Measurements from ENCODE around the gene SUN1. TPM values are rescaled to one million over a fixed set of nuclear protein-coding genes. Genes with fewer than 3 reads are reported as not detected.
A peak's percentile ranks its signal among the peaks of the same experiment; 100 is the strongest.

Gene SUN1
- polyA plus RNA-seq, 1 of the 3 experiments (the other 2 are of a cell fraction), result 369 TPM

DNA sequence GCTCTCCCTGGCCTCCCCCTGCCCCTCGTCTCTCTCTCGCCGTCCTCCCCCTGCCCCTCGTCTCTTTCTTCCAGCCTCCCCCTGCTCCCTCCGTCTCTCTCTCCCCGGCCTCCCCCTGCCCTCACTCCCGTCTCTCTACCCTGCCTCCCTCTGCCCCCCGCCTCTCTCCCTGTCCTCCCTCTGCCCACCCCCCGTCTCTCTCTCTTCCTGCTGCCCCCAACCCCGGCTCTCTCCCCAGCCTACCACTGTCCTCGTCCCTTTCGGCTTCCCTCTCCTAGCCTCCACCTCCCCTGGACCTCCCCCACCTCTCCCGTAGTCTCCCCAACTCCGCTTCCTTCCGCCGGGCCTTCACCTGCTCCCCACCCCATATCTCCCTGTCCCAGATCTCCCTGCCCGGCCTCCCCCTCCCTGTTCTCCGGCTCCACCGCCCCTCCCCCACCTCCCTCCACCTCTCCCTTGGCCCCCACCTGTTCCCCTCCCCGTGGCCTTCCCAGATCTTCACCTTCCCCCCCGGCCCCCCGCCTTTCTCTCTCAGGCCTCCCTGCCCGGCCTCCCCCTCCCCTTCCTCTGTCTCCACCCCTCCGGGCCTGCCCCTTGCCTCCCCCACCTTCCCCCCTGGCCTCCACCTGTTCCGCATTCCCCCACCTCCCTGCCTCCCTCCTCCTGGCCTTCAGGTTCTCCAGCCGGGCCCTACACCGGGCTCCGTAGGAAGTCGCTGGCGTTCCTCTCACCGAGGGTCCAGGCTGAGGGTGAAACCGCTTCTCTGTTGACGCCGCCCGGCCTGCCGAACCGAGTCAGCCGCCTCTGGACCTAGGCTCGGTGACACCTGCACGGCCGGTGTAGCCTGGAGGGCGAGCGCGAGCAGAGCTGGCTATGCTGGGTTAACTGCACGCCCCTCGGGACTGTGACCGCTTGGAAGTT is 45.3 kb downstream of the SUN1 start:
- CTCF ChIA-PET, result interaction anchor here (2.3 kb wide), 1 partner anchor 91 kb away, joined by 7 read pairs; no protein-coding TSS in a partner anchor
- H3K27me3 ChIP-seq (ENCODE audit: insufficient read depth), result no peaks in the 10 kb centered on the region
- H3K4me1 ChIP-seq (ENCODE audit: control insufficient read depth in 1 of 2, insufficient read depth in 2 of 2, low read depth in 1 of 2, low read length in 1 of 2), result peaks cover 11 to 29% of the 10 kb centered on the region in 2 experiments; a peak in 2 of 4 replicates
- peaks cover 57% of the 10 kb centered on the region for H3K79me2 ChIP-seq (ENCODE audit: insufficient read depth)
- no peaks in the 10 kb centered on the region for H3K9me2 ChIP-seq
- DNase-seq, result peak; percentile 68
- H3K4me2 ChIP-seq, result peak overlapping the region; percentile 98
- peak overlapping the region; percentile 86 for H3K9ac ChIP-seq
- no peak overlapping the region for H2AFZ ChIP-seq (ENCODE audit: low read depth)
- peaks cover 29 to 39% of the 10 kb centered on the region in 2 experiments for H3K36me3 ChIP-seq (replicated peaks in 1 of 2; ENCODE audit: control insufficient read depth in 1 of 2, insufficient read depth in 2 of 2, low read length in 1 of 2)
- peaks cover 47% of the 10 kb centered on the region for H4K20me1 ChIP-seq (ENCODE audit: insufficient read depth)
- POLR2A ChIA-PET, result interaction anchor here (0.6 to 1.4 kb wide), 5 partner anchors 23 to 726 kb away, joined by 3 to 4 read pairs (median 3); no protein-coding TSS in a partner anchor
- 8% methylated on average over 47 of the region's 47 CpGs for WGBS (ENCODE audit: low lambda C conversion rate)
- peak overlapping the region; percentile 57 to 89 for H3K4me3 ChIP-seq (ENCODE audit: low read depth in 2 of 2, low read length in 1 of 2)
- H3K27ac ChIP-seq (ENCODE audit: low read depth in 2 of 2, low read length in 1 of 2), result peak overlapping the region; percentile 58 to 87; a peak in 3 of 4 replicates
- H3F3A ChIP-seq (replicated peaks; ENCODE audit: insufficient read depth), result peaks cover 31% of the 10 kb centered on the region
- TF ChIP-seq MXI1 (IDR thresholded peaks at IDR 0.05; ENCODE audit: low read depth, low read length) (no peak), POLR2AphosphoS5 (IDR thresholded peaks at IDR 0.05; ENCODE audit: low read depth, low read length) (no peak), FOXJ3 (CRISPR knock-in tag; IDR thresholded peaks at IDR 0.05) (no peak), EP300 (IDR thresholded peaks at IDR 0.05; ENCODE audit: borderline replicate concordance in 1 of 2, low read depth in 1 of 2, low read length in 1 of 2) (no peak)
- no peaks in the 10 kb centered on the region for H3K9me3 ChIP-seq

DNA sequence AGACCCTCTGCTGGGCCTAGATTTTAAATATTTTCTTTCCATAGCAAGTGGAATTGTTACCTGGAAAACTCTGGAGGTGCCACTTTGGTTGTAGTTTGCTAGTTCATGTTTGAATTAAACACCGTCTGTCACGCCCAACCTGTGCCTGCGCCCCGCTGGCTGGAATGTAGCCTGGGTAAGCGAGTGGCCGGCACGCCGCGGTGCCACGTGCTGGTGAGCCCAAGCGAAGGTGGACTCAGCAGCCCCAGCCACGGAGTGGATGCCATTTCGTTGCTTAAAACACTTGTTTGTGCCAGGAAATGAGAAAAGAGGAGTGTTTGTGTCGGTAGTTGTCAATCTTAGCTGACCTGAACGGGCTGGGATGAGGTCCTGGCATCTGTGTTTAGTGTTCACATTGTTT is 46.8 kb downstream of the SUN1 start:
- H4K20me1 ChIP-seq (ENCODE audit: insufficient read depth), result peaks cover 62% of the 10 kb centered on the region
- TF ChIP-seq, protein P1, sequence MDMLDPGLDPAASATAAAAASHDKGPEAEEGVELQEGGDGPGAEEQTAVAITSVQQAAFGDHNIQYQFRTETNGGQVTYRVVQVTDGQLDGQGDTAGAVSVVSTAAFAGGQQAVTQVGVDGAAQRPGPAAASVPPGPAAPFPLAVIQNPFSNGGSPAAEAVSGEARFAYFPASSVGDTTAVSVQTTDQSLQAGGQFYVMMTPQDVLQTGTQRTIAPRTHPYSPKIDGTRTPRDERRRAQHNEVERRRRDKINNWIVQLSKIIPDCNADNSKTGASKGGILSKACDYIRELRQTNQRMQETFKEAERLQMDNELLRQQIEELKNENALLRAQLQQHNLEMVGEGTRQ (IDR thresholded peaks at IDR 0.05; ENCODE audit: borderline replicate concordance, low read depth, low read length), result no peak
- TF ChIP-seq, protein P2, sequence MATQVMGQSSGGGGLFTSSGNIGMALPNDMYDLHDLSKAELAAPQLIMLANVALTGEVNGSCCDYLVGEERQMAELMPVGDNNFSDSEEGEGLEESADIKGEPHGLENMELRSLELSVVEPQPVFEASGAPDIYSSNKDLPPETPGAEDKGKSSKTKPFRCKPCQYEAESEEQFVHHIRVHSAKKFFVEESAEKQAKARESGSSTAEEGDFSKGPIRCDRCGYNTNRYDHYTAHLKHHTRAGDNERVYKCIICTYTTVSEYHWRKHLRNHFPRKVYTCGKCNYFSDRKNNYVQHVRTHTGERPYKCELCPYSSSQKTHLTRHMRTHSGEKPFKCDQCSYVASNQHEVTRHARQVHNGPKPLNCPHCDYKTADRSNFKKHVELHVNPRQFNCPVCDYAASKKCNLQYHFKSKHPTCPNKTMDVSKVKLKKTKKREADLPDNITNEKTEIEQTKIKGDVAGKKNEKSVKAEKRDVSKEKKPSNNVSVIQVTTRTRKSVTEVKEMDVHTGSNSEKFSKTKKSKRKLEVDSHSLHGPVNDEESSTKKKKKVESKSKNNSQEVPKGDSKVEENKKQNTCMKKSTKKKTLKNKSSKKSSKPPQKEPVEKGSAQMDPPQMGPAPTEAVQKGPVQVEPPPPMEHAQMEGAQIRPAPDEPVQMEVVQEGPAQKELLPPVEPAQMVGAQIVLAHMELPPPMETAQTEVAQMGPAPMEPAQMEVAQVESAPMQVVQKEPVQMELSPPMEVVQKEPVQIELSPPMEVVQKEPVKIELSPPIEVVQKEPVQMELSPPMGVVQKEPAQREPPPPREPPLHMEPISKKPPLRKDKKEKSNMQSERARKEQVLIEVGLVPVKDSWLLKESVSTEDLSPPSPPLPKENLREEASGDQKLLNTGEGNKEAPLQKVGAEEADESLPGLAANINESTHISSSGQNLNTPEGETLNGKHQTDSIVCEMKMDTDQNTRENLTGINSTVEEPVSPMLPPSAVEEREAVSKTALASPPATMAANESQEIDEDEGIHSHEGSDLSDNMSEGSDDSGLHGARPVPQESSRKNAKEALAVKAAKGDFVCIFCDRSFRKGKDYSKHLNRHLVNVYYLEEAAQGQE (IDR thresholded peaks at IDR 0.05; ENCODE audit: low read depth, low read length), result no peak
- TF ChIP-seq, protein P3, sequence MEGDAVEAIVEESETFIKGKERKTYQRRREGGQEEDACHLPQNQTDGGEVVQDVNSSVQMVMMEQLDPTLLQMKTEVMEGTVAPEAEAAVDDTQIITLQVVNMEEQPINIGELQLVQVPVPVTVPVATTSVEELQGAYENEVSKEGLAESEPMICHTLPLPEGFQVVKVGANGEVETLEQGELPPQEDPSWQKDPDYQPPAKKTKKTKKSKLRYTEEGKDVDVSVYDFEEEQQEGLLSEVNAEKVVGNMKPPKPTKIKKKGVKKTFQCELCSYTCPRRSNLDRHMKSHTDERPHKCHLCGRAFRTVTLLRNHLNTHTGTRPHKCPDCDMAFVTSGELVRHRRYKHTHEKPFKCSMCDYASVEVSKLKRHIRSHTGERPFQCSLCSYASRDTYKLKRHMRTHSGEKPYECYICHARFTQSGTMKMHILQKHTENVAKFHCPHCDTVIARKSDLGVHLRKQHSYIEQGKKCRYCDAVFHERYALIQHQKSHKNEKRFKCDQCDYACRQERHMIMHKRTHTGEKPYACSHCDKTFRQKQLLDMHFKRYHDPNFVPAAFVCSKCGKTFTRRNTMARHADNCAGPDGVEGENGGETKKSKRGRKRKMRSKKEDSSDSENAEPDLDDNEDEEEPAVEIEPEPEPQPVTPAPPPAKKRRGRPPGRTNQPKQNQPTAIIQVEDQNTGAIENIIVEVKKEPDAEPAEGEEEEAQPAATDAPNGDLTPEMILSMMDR (IDR thresholded peaks at IDR 0.05), result no peak
- TF ChIP-seq EZH2phosphoT487 (IDR thresholded peaks at IDR 0.05; ENCODE audit: borderline replicate concordance, low read depth) (no peak), SMC3 (IDR thresholded peaks at IDR 0.05; ENCODE audit: low read depth, low read length) (no peak), TCF12 (IDR thresholded peaks at IDR 0.05) (no peak), GATA2 (CRISPR knock-in tag; IDR thresholded peaks at IDR 0.05) (no peak), SIN3A (IDR thresholded peaks at IDR 0.05; ENCODE audit: borderline replicate concordance, low read depth, low read length) (no peak), NRF1 (IDR thresholded peaks at IDR 0.05; ENCODE audit: low read depth, low read length) (no peak), MEF2A (IDR thresholded peaks at IDR 0.05; ENCODE audit: borderline replicate concordance, low read depth) (no peak)
- TF ChIP-seq, protein P4, sequence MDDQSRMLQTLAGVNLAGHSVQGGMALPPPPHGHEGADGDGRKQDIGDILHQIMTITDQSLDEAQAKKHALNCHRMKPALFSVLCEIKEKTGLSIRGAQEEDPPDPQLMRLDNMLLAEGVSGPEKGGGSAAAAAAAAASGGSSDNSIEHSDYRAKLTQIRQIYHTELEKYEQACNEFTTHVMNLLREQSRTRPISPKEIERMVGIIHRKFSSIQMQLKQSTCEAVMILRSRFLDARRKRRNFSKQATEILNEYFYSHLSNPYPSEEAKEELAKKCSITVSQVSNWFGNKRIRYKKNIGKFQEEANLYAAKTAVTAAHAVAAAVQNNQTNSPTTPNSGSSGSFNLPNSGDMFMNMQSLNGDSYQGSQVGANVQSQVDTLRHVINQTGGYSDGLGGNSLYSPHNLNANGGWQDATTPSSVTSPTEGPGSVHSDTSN (IDR thresholded peaks at IDR 0.05), result no peak
- TF ChIP-seq, protein P5, sequence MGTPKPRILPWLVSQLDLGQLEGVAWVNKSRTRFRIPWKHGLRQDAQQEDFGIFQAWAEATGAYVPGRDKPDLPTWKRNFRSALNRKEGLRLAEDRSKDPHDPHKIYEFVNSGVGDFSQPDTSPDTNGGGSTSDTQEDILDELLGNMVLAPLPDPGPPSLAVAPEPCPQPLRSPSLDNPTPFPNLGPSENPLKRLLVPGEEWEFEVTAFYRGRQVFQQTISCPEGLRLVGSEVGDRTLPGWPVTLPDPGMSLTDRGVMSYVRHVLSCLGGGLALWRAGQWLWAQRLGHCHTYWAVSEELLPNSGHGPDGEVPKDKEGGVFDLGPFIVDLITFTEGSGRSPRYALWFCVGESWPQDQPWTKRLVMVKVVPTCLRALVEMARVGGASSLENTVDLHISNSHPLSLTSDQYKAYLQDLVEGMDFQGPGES (IDR thresholded peaks at IDR 0.05; ENCODE audit: low read depth, low read length), result no peak

More for the DNA sequence above, 46.8 kb downstream of the SUN1 start:
- Histone ChIP-seq H3K9me2 (no peaks in the 10 kb centered on the region), H3K9ac (0 out of 2 replicates have a peak overlapping the region, but pooled peaks have one; percentile 86), H3K27me3 (ENCODE audit: insufficient read depth) (no peaks in the 10 kb centered on the region), H3K4me2 (peak overlapping the region; percentile 98; the same call in 1 of the 2 replicates), H3K4me1 (ENCODE audit: control insufficient read depth in 1 of 2, insufficient read depth in 2 of 2, low read depth in 1 of 2, low read length in 1 of 2) (peaks cover 11 to 19% of the 10 kb centered on the region in 2 experiments; a peak in 1 of 4 replicates), H3K27ac (ENCODE audit: low read depth in 2 of 2, low read length in 1 of 2) (no peak overlapping the region; a peak in 1 of 4 replicates), H3K4me3 (ENCODE audit: low read depth in 2 of 2, low read length in 1 of 2) (no peak overlapping the region), H3K79me2 (ENCODE audit: insufficient read depth) (peaks cover 72% of the 10 kb centered on the region), H3K36me3 (replicated peaks in 1 of 2; ENCODE audit: control insufficient read depth in 1 of 2, insufficient read depth in 2 of 2, low read length in 1 of 2) (peaks cover 21 to 26% of the 10 kb centered on the region in 2 experiments), H3K9me3 (no peaks in the 10 kb centered on the region), H3F3A (replicated peaks; ENCODE audit: insufficient read depth) (peaks cover 19% of the 10 kb centered on the region), H2AFZ (ENCODE audit: low read depth) (no peak overlapping the region)
- ChIA-PET CTCF (interaction anchor here (0.9 to 2.3 kb wide), 4 partner anchors 85 to 546 kb away, joined by 3 to 7 read pairs (median 4); no protein-coding TSS in a partner anchor), POLR2A (no interaction called here)
- no peak for DNase-seq
- 96% methylated on average over 15 of the region's 15 CpGs for WGBS (ENCODE audit: low lambda C conversion rate)
